DMS79 (cell line): Measurements from ENCODE around the gene SRPRA.
"Not testable (repeated sequence)": the region's sequence is repeated elsewhere in the genome, so short reads cannot be mapped to it uniquely, and the experiment has no call there.

Experiments used
- DNase-seq: peaks from one replicate; lab custom pipeline; 2025; lab: John Stamatoyannopoulos, UW

Gene SRPRA

GRCh38 chr11:126282736-126283591 lies 14.3 kb upstream of the SRPRA start, which contains the start of gene TIRAP:
Gene TIRAP, plus strand, starts transcription at chr11:126283093. Its CDS starts 7,802 bp downstream, at chr11:126290895.
- DNase-seq: peak; percentile 38

- DNase-seq: peak; percentile 73
Observed at GRCh38 chr11:126282361-126282735, 13.7 kb upstream of the SRPRA start.

GRCh38 chr11:126281666-126282175 lies 13.0 kb upstream of the SRPRA start:
- no peak for DNase-seq

GRCh38 chr11:126281245-126281644 lies 12.6 kb upstream of the SRPRA start:
- peak; percentile 99 for DNase-seq

GRCh38 chr11:126280595-126280994 lies 11.9 kb upstream of the SRPRA start:
- DNase-seq: no peak

GRCh38 chr11:126279191-126279590 lies 10.5 kb upstream of the SRPRA start:
- DNase-seq: no peak

- no peak for DNase-seq
Observed at GRCh38 chr11:126277780-126278179, 9.1 kb upstream of the SRPRA start.

- DNase-seq: no peak
Observed at GRCh38 chr11:126277322-126277721, 8.6 kb upstream of the SRPRA start.

GRCh38 chr11:126268361-126268707 lies 361 bp downstream of the SRPRA start:
- peak; percentile 59 for DNase-seq

GRCh38 chr11:126267650-126268049 lies 1.0 kb downstream of the SRPRA start:
- no peak for DNase-seq

- DNase-seq: no peak
Observed at GRCh38 chr11:126265811-126266210, 2.9 kb downstream of the SRPRA start.

GRCh38 chr11:126263489-126263888 lies 5.2 kb downstream of the SRPRA start:
- no peak for DNase-seq

GRCh38 chr11:126262216-126262615 lies 6.5 kb downstream of the SRPRA start:
- DNase-seq: no peak

GRCh38 chr11:126257764-126258163 lies 10.9 kb downstream of the SRPRA start:
- DNase-seq: no peak

GRCh38 chr11:126257144-126257543 lies 11.6 kb downstream of the SRPRA start:
- DNase-seq: no peak

GRCh38 chr11:126256216-126256615 lies 12.5 kb downstream of the SRPRA start:
- DNase-seq: no peak

- not testable (repeated sequence) for DNase-seq
Observed at GRCh38 chr11:126255507-126255906, 13.2 kb downstream of the SRPRA start.

GRCh38 chr11:126254819-126255218 lies 13.9 kb downstream of the SRPRA start:
- no peak for DNase-seq

GRCh38 chr11:126253265-126253664 lies 15.4 kb downstream of the SRPRA start:
- DNase-seq: no peak

GRCh38 chr11:126246636-126247035 lies 22.1 kb downstream of the SRPRA start:
- DNase-seq: no peak

- no peak for DNase-seq
Observed at GRCh38 chr11:126233391-126233790, 35.3 kb downstream of the SRPRA start.

GRCh38 chr11:126232683-126233082 lies 36.0 kb downstream of the SRPRA start:
- DNase-seq: no peak

- peak; percentile 95 for DNase-seq
Observed at GRCh38 chr11:126231725-126232459, 36.8 kb downstream of the SRPRA start.
